Gastrocnemius medialis (tissue), 4 donors: ENCODE data around the gene ZNF789.

Experiments used
- POLR2A ChIP-seq, 2 donors: fragments of 450-650 bp; IDR thresholded peaks; one replicate each; pipeline ENCODE4 v1.6.1; 2017; ENCODE audit warnings: antibody characterized with exemption in 2 of 2, mild to moderate bottlenecking in 2 of 2, moderate library complexity in 2 of 2
- TF ChIP-seq, protein P1 (sequence below), 5 experiments: fragments of 450-650 bp in 3 of 5; fragments of 200-600 bp in 2 of 5; sonication (generic) in 2 of 5; IDR thresholded peaks in 4 of 5; conservative IDR thresholded peaks in 1 of 5; 1 replicate in 4 of 5; 2 replicates in 1 of 5; pipeline ENCODE4 v1.5.1; 2016 to 2019; ENCODE audit warnings: antibody characterized with exemption in 5 of 5, mild to moderate bottlenecking in 3 of 5, moderate library complexity in 3 of 5

- TF ChIP-seq, protein P1, sequence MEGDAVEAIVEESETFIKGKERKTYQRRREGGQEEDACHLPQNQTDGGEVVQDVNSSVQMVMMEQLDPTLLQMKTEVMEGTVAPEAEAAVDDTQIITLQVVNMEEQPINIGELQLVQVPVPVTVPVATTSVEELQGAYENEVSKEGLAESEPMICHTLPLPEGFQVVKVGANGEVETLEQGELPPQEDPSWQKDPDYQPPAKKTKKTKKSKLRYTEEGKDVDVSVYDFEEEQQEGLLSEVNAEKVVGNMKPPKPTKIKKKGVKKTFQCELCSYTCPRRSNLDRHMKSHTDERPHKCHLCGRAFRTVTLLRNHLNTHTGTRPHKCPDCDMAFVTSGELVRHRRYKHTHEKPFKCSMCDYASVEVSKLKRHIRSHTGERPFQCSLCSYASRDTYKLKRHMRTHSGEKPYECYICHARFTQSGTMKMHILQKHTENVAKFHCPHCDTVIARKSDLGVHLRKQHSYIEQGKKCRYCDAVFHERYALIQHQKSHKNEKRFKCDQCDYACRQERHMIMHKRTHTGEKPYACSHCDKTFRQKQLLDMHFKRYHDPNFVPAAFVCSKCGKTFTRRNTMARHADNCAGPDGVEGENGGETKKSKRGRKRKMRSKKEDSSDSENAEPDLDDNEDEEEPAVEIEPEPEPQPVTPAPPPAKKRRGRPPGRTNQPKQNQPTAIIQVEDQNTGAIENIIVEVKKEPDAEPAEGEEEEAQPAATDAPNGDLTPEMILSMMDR (IDR thresholded peaks at IDR 0.05 in 4 of 5, conservative IDR thresholded peaks at IDR 0.05 in 1 of 5): no peak
- no peak for TF ChIP-seq POLR2A (IDR thresholded peaks at IDR 0.05)
Measured at GRCh38 chr7:99447943-99448342, 24.7 kb upstream of the ZNF789 start.
